ENCODE measurements around the gene TENT4B. TPM values are rescaled to one million over a fixed set of nuclear protein-coding genes. Genes with fewer than 3 reads are reported as not detected.
A peak's percentile ranks its signal among the peaks of the same experiment; 100 is the strongest.

The TENT4B gene
- total RNA-seq, 1 experiment from 2014 or later, result 16.9 TPM

- Histone ChIP-seq H3K9me3 (ENCODE audit: control insufficient read depth in 1 of 2, insufficient read depth in 1 of 2, low read depth in 1 of 2, low read length in 2 of 2) (no peaks in the 10 kb centered on the region), H3K4me3 (replicated peaks in 1 of 2; ENCODE audit: low read depth in 1 of 2, low read length in 2 of 2) (peak overlapping the region; percentile 52 to 64), H3K79me2 (ENCODE audit: insufficient read depth, low read length) (peaks cover 36% of the 10 kb centered on the region), H3K9ac (ENCODE audit: low read length) (peak overlapping the region; percentile 78), H3K27ac (ENCODE audit: low read depth, low read length) (peak overlapping the region; percentile 77), H3K27me3 (ENCODE audit: insufficient read depth, low read length) (no peaks in the 10 kb centered on the region), H3K36me3 (ENCODE audit: control insufficient read depth in 1 of 2, insufficient read depth in 2 of 2, low read length in 2 of 2) (no peaks in the 10 kb centered on the region; a peak in 1 of 4 replicates), H3K4me2 (ENCODE audit: low read length) (peak overlapping the region; percentile 93), H3K4me1 (ENCODE audit: control insufficient read depth in 1 of 2, insufficient read depth in 2 of 2, low read length in 2 of 2) (peaks cover 15 to 25% of the 10 kb centered on the region in 2 experiments), H2AFZ (ENCODE audit: low read depth, low read length, poor library complexity, severe bottlenecking) (peak overlapping the region; percentile 94), H3K9me2 (ENCODE audit: insufficient read depth) (no peaks in the 10 kb centered on the region), H4K20me1 (ENCODE audit: insufficient read depth) (no peaks in the 10 kb centered on the region)
- ChIA-PET POLR2A (interaction anchor here (0.7 kb wide), 1 partner anchor 1787 kb away, joined by 3 read pairs; no protein-coding TSS in a partner anchor), RAD21 (ENCODE audit: low non-redundant PET in 1 of 2, low total read pairs in 2 of 2, uncharacterized antibody in 2 of 2, unreplicated experiment in 2 of 2) (no interaction called here), CTCF (no interaction called here)
- TSS peak; percentile 66 for BruUV-seq (replicated peaks)
- DNase-seq (ENCODE audit: low read depth, low spot score) (no peak), ATAC-seq (peak; percentile 23)
- TF ChIP-seq RAD21 (IDR thresholded peaks at IDR 0.05; ENCODE audit: low read depth) (no peak), EZH2 (IDR thresholded peaks at IDR 0.05) (no peak)
- TF ChIP-seq, protein P1, sequence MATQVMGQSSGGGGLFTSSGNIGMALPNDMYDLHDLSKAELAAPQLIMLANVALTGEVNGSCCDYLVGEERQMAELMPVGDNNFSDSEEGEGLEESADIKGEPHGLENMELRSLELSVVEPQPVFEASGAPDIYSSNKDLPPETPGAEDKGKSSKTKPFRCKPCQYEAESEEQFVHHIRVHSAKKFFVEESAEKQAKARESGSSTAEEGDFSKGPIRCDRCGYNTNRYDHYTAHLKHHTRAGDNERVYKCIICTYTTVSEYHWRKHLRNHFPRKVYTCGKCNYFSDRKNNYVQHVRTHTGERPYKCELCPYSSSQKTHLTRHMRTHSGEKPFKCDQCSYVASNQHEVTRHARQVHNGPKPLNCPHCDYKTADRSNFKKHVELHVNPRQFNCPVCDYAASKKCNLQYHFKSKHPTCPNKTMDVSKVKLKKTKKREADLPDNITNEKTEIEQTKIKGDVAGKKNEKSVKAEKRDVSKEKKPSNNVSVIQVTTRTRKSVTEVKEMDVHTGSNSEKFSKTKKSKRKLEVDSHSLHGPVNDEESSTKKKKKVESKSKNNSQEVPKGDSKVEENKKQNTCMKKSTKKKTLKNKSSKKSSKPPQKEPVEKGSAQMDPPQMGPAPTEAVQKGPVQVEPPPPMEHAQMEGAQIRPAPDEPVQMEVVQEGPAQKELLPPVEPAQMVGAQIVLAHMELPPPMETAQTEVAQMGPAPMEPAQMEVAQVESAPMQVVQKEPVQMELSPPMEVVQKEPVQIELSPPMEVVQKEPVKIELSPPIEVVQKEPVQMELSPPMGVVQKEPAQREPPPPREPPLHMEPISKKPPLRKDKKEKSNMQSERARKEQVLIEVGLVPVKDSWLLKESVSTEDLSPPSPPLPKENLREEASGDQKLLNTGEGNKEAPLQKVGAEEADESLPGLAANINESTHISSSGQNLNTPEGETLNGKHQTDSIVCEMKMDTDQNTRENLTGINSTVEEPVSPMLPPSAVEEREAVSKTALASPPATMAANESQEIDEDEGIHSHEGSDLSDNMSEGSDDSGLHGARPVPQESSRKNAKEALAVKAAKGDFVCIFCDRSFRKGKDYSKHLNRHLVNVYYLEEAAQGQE (IDR thresholded peaks at IDR 0.05; ENCODE audit: low read depth), result no peak
- TF ChIP-seq, protein P2, sequence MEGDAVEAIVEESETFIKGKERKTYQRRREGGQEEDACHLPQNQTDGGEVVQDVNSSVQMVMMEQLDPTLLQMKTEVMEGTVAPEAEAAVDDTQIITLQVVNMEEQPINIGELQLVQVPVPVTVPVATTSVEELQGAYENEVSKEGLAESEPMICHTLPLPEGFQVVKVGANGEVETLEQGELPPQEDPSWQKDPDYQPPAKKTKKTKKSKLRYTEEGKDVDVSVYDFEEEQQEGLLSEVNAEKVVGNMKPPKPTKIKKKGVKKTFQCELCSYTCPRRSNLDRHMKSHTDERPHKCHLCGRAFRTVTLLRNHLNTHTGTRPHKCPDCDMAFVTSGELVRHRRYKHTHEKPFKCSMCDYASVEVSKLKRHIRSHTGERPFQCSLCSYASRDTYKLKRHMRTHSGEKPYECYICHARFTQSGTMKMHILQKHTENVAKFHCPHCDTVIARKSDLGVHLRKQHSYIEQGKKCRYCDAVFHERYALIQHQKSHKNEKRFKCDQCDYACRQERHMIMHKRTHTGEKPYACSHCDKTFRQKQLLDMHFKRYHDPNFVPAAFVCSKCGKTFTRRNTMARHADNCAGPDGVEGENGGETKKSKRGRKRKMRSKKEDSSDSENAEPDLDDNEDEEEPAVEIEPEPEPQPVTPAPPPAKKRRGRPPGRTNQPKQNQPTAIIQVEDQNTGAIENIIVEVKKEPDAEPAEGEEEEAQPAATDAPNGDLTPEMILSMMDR (IDR thresholded peaks at IDR 0.05 in 2 of 3, conservative IDR thresholded peaks at IDR 0.05 in 1 of 3; ENCODE audit: borderline replicate concordance in 1 of 3, insufficient read depth in 1 of 3, low read depth in 2 of 3, low read length in 2 of 3), result 0 out of 6 replicates have a peak, but pooled peaks of 1 of the 3 experiments have one; percentile 9
- intact Hi-C loops (cut with micrococcal nuclease), result loop anchor here (2.0 kb wide), 1 partner anchor 86 kb away; no protein-coding TSS in a partner anchor
These were observed 727 bp upstream of the TENT4B start for GRCh38 chr16:50152351-50152806.

All from HCT116 (cell line).